Left cardiac atrium (tissue), 4 donors: Measurements from ENCODE around the gene PLEKHG5. TPM values are rescaled to one million over a fixed set of nuclear protein-coding genes. Genes with fewer than 3 reads are reported as not detected.
"Not testable (repeated sequence)": the region's sequence is repeated elsewhere in the genome, so short reads cannot be mapped to it uniquely, and the experiment has no call there.

Experiments used
- ATAC-seq, 2 donors: fragments of 200-7000 bp; cut with Tn5 transposase; one replicate each; pipeline ENCODE4 v1.9.1; 2020; ENCODE audit warnings: mild to moderate bottlenecking in 2 of 2, moderate library complexity in 2 of 2
- DNase-seq: peaks from one replicate; pipeline ENCODE4 v3.0.0-alpha.2; 2020
- intact Hi-C, 2 donors: fragments of 100-400 bp; cut with DNase I; formaldehyde crosslinking; loops; one replicate each; pipeline versions ENCODE4 v1.14.1 to v1.15.1; 2022 to 2023
- total RNA-seq, 2 donors: library from RNA; stranded (reverse); fragmentation: NEBNext Ultra II Directional; extraction: Animal tissue kit (Norgen Biotek cat#: 25700); gene quantifications; one replicate each; pipeline ENCODE4 v1.2.1, GENCODE V29; 2021
- donor health status: DM: no; HTN: yes; CAD: no.
- donor health status: DM: no; HTN: yes; CAD: no; lungs with severe emphysema.
- donor health status: DM: yes; HTN: yes; CAD: no.
- donor health status: Dilated cardiomyopathy.

Gene PLEKHG5
- total RNA-seq, 2 donors from 2014 or later: 10.7 to 11.8 TPM

DNA sequence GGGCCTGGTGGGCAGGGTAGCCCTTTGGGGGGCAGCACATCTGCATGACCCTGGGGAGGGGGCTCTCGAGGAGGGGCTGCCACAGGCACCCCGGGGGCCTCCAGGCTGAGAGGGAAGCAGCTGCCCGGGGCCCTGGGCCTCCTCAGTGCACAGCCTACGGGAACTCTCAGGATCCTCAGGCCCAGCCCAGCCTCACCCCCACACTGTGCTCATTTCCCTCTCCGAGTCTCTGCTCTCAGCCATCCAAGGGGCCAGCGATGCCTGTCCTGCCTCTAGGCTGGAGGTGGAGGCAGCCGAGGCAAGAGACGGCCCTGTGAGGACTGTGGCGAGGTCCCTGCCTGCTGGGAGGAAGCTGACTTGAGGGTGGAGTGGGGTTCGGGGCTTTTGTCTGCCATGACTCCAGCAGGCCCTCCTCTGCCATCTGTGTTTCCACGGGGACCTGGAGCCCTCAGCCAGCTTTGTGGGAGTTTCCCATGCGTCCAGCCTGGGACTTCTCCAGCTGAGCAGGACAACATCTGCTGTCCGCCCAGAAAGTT lies 7.2 kb upstream of the PLEKHG5 start:
- DNase-seq (no peak), ATAC-seq (peak in 1 of 2 donors; percentile 3)
- intact Hi-C loops: no loop called here

DNA sequence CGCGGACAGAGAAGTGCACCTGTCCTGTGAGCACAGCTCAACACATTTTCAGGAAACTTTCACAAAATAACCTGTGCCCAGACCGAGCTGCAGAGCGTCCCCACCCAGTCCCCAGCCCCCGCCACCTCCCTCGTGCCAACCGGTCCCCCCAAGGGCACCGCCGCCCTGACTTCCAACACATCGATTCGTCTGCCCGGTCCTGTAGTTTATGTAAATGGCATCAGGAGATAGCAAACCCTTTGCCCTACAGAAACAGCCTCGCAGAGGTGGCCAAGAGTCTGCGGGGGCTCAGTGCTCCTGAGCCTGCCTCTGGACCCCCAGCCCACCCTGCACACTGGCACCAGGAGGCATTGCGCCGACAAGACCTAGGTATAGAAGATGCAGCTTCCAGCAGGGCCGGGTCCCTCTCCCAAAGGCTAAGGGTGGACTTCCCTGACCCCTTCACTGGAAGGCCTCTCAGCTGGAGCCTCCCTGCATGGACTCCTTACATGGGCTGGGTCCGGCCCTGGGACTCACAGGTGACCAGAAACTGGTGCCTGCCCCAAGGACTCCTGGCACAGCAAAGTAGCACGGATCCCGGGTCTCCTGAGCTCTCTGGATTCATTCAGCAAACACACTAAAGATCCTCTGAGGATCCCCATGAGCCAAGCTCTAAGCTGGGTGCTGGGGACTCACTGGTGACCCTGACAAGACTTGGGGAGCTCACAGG lies 6.6 kb upstream of the PLEKHG5 start:
- no peak for DNase-seq
- no peak for ATAC-seq
- intact Hi-C loops: no loop called here

DNA sequence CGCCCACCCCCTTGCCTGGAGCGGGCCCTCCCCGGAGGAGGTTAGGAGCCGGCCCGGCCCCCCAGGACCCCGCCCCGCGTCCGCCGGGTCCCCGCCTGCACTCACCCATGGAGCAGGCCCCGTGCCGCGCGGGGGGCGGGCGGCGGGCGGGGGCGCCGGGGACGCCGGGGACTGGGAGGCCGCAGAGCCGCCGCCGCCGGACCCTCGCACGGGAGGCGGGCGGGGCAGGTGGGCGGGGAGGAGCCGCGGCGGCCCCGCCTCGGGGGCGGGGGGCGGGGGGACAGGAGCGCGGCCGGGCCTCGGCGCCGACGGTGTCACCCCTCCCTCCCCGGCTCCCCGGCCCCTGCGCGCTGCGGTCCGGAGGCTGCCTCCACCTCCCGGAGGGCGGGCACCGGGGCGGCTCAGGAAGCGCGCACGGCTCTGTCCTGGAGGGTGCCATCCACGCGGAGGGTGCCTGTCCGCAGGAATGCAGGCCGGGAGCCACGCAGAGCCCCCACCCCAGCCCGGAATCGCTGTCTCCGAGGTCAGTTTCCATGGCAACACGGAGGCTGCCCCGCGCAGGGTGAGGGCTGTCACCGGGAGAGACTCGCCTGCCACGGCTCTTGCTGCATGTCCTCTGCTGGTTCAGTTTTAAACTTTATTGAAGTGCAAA lies 5.9 kb upstream of the PLEKHG5 start:
- peak; percentile 53 to 58 for ATAC-seq
- DNase-seq: no peak
- intact Hi-C loops: no loop called here

DNA sequence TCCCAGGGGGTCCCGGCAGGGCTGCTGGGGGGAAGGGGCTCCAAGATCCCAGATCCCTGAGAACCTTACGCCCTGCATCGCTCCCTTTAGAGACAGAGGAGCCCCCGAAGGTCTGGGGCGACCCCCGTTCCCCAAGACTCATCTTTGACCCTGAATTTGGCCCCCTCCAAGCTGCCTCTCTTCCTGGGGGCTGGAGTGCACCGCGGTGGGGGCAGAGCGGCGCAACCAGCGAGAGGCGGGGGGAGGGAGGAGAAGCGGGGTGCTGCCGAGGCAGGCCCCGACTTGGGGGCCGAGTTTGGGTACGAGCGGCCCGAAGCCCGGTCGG lies 5.4 kb upstream of the PLEKHG5 start:
- ATAC-seq: no peak
- no peak for DNase-seq
- intact Hi-C loops: no loop called here

DNA sequence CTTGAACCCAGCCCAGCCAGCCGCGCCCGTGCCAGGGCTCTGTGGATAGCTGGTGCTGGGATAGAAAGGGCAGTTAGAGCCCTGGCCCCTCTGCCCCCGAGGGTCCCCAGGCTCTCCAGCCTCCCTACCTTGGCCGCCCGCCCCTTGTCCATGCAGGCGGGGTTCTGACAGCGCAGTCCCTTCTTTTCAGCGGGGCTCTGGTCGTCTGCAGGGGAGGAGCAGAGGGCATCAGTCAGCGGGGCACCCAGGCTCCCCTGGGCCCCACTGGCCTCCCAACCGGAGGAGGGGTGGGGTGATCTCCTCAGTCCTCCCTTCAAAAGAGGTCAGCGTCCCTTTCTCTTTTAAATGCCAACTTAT lies 4.9 kb upstream of the PLEKHG5 start:
- ATAC-seq: no peak
- DNase-seq: no peak
- intact Hi-C loops: no loop called here

DNA sequence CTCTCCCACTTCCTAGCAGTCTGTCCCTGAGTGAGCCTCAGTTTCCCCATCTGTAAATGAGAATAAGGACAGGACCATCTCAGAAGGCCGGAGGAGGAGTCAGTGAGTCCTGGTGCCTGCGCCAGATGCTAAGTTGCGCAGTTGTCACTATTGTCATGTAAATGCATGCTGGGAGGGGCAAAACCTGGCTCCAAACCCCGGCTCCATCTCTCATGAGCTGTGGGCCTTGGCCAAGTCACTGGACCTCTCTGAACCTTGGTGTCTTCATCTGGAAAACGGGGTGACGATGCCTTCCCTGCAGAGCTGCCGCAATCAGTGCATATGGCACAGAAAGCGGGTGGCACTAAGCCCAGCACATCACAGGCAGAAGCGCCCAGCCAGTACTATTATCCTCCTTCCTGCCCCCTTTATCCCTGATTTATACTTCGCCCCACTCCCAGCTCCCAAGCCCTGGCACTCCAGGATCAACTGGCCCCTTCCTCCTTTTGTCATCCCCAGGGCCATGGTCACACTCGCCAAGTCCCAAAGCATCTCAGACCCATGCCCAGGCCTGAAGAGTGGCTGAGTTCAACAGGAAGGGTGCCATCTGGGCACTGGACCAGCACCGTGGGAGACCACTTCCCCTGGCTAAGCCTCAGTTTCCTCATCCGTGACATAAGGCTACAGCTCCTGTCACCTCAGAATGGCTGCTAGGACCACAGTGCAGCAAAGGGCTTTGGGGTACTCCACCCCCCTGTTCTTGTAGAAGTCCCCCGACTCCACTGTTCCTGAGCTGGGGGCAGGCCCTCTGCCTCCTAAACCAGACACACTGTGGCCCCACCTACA lies 4.3 kb upstream of the PLEKHG5 start:
- ATAC-seq (no peak), DNase-seq (no peak)
- intact Hi-C loops: no loop called here

DNA sequence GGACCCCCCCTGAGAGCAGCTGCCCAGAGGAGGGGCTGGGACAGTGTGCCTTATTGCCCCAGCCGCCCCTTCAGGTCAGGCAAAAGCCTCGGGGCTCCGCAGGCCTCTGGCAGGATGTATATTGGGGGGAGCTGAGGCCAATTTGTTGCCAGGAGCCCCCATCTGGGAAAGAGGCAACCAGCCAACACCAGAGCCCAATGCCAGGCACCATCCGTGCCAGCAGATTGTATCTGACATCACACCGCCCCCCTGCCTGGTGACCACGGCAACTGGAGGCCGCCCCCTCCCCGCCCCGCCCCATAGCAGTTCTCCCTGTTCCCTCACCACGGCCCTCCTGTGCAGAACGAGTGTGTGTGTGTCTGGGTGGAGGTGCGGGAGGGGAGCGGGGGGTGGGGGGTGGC lies 3.6 kb upstream of the PLEKHG5 start:
- DNase-seq: no peak
- ATAC-seq: no peak
- intact Hi-C loops: no loop called here

DNA sequence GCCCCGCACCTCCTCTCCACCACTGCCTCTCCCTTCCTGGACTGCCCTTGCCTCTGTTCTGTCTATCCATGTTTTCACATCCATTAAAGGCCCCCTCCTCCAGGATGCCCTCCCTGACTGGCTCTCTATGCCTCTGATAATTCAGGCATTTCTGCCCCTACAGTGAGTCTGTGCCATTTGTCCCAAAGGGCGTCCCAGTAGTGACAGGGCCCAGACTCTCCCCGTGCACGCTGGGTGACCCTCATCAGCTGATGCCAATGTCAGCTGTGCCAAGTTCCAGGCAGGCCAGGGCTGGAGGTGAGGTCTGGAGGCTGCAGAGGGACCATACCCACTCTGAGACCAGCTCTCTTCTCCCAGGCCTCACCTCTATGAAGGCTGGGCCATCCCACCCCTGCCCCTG lies 3.2 kb upstream of the PLEKHG5 start:
- ATAC-seq: no peak
- no peak for DNase-seq

DNA sequence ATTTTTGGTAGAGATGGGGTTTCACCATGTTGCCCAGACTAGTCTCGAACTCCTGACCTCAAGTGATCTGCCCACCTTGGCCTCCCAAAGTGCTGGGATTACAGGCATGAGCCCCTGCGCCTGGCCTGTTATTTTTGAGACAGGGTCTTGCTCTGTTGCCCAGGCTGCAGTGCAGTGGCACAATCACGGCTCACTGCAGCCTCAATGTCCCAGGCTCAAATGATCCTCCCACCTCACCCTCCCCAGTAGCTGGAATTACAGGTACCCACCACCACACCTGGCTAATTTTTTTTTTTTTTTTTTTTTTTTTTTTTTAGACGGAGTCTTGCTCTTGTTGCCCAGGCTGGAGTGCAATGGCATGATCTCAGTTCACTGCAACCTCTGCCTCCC lies 2.4 kb upstream of the PLEKHG5 start:
- DNase-seq, ATAC-seq, intact Hi-C loops: not testable (repeated sequence)

More for the DNA sequence above, 3.2 kb upstream of the PLEKHG5 start:
- intact Hi-C loops: no loop called here

DNA sequence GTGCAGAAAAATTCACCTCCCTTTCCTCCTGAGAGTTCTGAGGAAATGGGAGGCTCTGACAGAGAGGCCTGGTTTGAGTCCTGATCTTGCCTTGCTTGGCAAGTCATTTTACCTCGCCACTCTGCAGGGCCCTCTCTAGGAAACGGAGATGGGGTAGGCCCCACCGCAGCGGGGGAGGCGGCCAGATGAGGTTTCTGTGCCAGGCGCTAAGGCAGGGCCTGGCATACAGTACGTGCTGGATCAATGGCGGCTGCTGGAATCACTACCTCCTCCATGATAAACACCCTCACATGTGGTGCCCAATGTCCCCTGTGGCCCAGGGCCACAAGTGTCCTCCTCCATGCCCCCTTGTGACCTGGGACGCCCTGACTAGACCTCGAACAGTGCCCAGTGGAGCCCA lies 499 bp upstream of the PLEKHG5 start:
- DNase-seq: no peak
- intact Hi-C loops: no loop called here
- no peak for ATAC-seq

DNA sequence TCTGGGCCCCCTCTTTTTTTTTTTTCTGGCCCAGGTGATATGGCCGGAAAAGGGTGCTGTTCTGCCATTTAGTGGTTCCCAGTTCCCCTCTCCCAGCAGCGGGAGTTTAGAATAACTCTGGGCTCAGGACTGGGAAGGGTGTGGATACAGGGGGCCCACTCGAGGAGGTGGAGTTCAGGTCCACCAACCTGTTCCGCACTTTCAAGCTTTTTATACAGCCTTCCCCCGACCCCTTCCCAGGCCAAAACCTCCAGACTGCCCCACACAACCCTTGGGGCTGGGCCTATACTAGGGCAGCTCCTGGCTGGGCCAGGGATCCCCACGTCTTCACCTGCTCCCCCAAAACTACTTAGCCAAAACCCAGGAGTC lies 402 bp downstream of the PLEKHG5 start:
- ATAC-seq (no peak), DNase-seq (no peak)
- intact Hi-C loops: no loop called here

DNA sequence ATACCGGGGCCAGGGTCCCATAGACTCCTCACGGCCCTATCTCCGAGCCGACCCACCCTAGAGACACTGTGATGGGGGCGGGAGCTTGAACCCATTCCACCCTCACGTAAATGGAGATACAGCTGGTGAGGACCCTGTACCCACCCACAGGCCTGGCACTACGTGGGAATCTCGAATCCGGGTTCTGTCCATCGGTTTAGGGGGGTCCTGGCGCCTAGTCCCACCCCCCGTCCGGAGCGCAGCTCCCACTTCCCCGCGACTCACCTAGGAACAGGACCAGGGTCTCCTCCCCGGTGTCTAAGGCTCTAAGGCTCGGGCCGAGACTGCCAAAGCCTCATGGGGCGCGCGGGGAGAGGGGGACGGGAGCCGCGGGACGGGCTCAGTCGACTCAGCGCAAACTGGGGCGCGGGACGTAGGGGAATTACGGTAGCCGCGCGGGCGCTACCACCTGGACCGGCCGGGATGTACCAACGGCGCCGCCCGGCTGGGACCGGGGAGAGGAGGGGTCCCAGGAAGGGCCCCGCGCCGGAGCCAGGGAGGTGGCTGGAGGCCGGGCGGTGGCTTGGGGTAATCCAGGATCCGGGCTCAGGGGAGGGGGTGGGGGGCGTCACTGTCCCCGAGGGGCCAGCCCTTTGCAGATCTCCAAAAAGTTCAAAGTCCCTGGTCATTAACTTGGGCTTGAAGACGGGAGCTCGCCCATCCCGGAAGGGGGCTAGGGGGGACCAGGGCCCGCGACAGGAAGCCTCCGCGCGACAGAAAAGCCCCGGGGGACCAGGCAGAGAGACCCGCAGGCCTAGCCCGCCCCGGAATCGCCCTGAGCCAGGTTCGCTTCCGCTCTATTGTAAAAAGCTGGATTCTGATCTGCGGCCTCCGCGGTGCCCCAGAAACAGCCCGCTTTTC lies 1.0 kb downstream of the PLEKHG5 start:
- intact Hi-C loops: no loop called here
- ATAC-seq (peak; percentile 67 to 81), DNase-seq (peak; percentile 71)

DNA sequence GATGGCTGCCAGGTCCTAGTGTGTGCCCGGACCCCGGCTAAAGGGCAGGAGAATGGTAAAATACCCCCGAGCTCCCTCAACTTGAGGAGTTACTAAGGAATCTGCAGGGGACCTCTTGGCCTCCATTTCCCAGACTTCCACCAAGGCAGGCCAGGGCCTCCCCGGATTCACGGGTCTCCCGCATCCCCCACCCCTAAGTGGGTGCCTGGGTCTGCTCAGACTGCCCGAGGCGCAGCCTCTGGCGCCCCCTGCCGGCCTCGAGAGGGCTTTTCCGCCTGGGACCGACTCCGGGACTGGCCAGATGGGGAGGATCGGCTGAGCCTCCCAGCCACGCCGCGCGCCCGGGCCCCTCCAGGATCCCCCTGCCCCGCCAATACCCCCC lies 1.7 kb downstream of the PLEKHG5 start:
- DNase-seq (peak; percentile 77), ATAC-seq (peak; percentile 71 to 77)
- intact Hi-C loops: loop anchor here in 1 of 2 donors (5.0 kb wide), 2 partner anchors 63 to 153 kb away; partner anchors contain the start of gene NOL9

DNA sequence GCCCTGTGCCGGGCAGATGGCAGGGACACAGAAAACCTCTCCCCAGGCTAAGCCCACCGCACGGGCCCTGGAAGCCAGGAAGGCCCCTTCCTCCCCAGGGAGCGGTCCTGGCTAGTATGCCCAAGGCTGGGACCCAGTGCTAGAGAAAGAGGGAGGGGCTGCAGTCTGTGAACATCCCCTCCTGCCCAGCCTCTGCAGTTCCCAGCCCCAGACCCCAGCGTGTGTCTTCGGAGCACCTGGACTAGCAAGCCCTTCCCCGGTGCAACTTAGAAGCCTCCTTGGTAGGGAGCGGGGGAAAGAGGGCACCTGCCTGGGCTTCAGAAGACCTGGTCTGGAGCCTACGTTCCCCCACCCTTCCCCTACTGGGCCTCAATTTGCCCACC lies 2.1 kb downstream of the PLEKHG5 start:
- ATAC-seq (no peak), DNase-seq (no peak)
- intact Hi-C loops: loop anchor here in 1 of 2 donors (5.0 kb wide), 2 partner anchors 63 to 153 kb away; partner anchors contain the start of gene NOL9

DNA sequence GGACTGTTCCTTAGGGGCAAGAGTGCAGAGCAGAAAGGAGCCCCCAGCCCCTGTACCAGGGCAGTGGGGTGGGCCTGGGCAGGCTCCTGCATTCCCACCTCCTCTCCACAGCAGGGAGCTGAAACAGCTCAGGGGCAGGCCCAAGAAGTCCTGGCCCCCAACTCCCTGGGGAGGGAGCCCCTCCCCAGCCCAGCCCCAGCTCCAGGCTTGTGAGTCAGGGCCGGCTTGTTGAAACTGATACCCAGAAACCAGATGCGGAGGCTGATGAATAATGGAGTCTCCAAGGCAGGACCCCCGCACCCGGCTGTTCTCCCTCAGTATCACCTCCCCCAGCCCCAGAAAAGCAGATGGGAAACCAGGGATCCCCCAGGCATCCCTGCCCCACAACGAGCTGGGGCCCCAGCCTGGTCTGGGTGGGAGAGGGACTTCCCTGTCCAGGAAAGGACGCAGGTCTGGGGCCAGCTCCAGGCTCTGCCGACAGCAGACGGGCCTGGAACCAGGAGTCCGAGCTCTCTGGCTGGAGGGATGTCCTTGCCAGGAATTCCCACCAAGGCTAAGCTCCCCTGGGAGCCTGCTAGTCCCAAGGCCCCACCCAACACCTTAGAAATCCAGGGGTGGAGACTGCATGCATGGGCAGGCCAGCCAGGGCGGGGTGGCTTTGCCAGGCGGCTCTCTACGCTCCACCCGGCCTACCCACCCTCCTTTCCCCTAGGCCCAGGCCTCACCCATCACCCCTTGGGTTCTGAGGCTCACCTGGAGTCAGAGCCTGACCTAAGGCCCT lies 2.7 kb downstream of the PLEKHG5 start:
- ATAC-seq: no peak
- DNase-seq: no peak
- intact Hi-C loops: loop anchor here in 1 of 2 donors (5.0 kb wide), 2 partner anchors 64 to 154 kb away; partner anchors contain the start of gene NOL9

DNA sequence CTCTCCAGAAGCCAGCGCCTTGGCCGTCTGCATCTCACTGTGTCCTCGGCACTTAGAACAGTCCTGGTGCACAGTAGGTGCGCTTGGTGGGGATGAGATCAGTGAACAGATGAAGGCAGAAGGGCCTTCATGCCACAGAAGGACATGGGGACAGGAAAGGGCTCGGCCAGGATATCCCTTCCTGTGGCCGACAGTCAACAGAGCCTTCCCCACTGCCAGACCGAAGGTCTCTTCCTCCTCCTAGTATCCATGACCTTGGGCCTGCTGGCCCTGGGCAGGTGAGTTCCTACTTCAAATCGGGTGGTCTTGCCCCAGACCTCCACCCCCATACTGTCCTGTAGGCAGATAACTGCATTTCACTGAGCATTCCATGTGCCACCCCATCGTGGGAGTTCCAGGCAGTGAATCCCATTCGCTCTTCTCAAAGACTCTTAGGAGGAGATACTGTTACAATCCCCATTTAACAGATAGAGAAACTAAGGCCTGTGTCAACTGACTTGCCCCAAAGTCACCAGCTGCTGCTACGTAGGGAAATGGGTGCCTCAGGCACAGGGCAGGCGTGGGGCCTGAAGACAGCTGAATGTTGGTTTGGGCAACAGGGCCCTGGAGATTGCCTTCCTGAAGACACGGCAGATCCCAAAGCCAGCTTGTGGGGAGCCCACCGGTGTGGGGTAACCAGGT lies 3.5 kb downstream of the PLEKHG5 start:
- ATAC-seq (no peak), DNase-seq (no peak)
- intact Hi-C loops: loop anchor here in 1 of 2 donors (5.0 kb wide), 2 partner anchors 64 to 154 kb away; partner anchors contain the start of gene NOL9

DNA sequence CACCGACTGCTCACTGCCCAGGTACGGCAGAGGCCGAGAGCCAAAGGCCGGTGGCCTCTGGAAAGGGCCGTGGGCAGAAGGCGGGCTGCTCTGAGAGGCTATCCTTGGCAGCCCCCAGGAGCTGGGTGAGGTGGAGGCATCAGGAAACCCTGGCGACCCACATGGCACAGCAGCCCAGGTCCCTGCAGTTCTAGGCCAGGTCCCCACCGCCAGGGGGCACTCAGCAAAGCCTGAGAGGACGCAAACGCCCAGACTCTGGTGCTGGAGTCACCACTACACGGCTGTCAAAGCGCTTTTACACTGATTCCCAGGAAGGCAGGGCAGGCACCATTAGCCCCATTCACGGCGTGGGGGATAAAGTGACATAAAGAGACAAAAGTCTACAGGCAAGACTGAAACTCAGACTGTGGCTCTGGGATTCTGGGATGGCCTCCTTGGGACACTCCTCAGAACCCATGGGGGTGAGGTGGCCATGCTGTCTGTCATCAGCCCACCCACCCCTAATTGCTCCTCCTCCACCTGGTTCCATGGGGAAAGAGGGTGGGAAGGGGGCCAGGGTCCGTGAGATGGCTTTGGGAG lies 4.9 kb downstream of the PLEKHG5 start:
- DNase-seq (peak; percentile 91), ATAC-seq (peak; percentile 67 to 73)
- intact Hi-C loops: loop anchor here in 1 of 2 donors (5.0 kb wide), 2 partner anchors 66 to 156 kb away; partner anchors contain the start of gene NOL9
